ENCODE measurements around the gene STX12.
"Not testable (repeated sequence)": the region's sequence is repeated elsewhere in the genome, so short reads cannot be mapped to it uniquely, and the experiment has no call there.

The STX12 gene

GRCh38 chr1:27774654-27775053 is 1.6 kb downstream of the STX12 start:
- FAIRE-seq: no peak
- no peak for DNase-seq (ENCODE audit: low spot score)

GRCh38 chr1:27775336-27775735 is 2.3 kb downstream of the STX12 start:
- not testable (repeated sequence) for DNase-seq (ENCODE audit: low spot score); FAIRE-seq

- not testable (repeated sequence) for DNase-seq (ENCODE audit: low spot score); FAIRE-seq
Observed at GRCh38 chr1:27776276-27776675, 3.3 kb downstream of the STX12 start.

DNA sequence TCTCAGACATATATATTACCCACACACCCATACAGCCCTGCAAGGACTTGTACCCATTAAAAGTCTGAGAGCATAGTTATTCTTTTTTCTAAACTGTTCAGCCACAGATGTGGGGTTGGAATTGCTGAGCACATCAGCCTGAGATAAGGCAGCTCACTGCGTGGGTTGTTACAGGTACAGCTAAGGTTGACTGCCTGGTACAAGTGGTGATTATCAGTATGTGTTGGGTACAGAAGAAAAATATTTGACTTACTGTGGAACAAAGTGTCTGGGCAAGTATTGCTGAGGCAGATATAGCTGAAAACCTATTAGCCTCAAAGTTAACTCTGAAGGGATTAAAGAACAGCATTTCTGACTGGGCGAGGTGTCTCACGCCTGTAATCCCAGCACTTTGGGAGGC is 5.0 kb downstream of the STX12 start:
- no peak for DNase-seq (ENCODE audit: low spot score)
- no peak for FAIRE-seq

- no peak for DNase-seq (ENCODE audit: low spot score)
- FAIRE-seq: no peak
Observed at GRCh38 chr1:27779122-27779521, 6.1 kb downstream of the STX12 start.

DNA sequence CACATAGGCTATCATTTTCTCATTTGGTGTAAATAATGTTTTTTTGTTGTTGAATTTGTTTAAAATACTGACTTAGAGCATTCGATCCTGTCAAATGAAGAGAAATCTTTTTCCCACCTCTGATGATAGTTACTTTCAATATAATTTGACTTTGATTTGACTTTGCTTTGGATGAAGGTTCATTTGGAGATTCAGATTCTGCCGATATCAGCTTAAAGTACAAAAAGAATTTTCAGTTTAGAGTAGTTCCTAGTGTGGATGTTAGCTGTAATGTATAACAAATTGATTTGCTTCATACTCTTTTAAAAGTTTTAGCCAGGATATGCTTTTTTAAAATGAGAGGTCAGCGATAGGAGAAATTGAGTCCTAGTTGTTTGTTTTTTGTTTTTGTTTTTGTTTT is 9.9 kb downstream of the STX12 start:
- no peak for FAIRE-seq

GRCh38 chr1:27784700-27785099 is 11.7 kb downstream of the STX12 start:
- DNase-seq (ENCODE audit: low spot score): no peak
- no peak for FAIRE-seq

More for the DNA sequence above, 9.9 kb downstream of the STX12 start:
- DNase-seq (ENCODE audit: low spot score): no peak

- no peak for DNase-seq (ENCODE audit: low spot score)
Observed at GRCh38 chr1:27785781-27786455, 12.9 kb downstream of the STX12 start.

GRCh38 chr1:27787895-27788294 is 14.9 kb downstream of the STX12 start:
- DNase-seq (ENCODE audit: low spot score): no peak
- no peak for FAIRE-seq

More at GRCh38 chr1:27785781-27786455, 12.9 kb downstream of the STX12 start:
- no peak for FAIRE-seq

DNA sequence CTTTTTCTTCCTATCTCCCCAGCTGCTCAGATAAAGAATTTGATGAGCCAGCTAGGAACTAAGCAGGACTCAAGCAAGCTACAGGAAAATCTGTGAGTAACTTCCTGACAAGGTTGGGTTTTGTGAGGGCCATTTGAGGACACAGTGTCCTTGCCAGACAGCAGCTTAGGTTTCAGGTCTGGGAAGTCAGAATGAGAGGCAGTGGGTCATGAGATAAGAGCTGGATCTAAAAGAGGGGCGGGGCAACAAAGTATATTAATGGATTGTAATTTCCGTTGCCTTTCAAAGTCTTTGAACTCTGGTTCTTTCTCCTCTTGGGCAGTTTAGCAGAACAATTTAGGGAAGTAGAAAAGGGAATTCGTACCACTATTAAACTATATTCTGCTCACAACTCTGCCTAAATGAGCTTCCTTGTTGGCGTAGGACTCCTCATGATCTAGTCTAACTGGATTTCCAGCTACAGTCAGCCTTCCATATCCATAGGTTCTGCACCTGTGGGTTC is 16.6 kb downstream of the STX12 start:
- no peak for DNase-seq (ENCODE audit: low spot score)
- no peak for FAIRE-seq

DNA sequence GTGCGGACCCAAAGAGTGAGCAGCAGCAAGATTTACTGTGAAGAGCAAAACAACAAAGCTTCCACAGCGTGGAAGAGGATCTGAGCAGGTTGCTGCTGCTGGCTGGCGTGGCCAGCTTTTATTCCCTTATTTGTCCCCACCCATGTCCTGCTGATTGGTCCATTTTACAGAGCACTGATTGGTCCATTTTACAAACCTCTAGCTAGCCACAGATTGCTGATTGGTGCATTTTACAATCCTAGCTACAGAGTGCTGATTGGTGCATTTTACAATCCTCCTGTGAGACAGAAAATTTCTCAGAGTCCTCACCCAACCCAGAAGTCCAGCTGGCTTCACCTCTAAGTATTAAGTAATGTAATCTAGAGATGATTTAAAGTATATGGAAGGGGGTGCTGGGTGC is 17.3 kb downstream of the STX12 start:
- DNase-seq (ENCODE audit: low spot score); FAIRE-seq: not testable (repeated sequence)

DNA sequence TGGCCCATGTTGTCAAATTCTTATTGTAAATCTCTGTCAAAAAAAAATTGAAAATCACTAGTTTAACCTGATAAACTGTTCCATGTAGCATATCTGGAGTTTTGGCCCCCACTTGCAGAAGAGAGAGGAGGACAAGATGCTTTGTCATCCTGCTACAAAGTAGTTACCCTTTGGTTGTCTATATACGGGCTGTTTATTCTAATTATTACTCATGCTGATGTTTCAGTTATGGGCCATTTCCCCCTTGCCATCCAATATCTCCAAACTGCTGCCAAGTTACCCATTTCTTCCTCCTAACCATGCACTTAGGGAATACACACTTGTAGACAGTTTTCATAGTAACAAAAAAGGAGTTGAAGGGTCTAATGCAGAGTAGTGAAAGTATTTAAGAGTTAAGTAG is 22.6 kb downstream of the STX12 start:
- FAIRE-seq (no peak), DNase-seq (ENCODE audit: low spot score) (no peak)

- no peak for DNase-seq (ENCODE audit: low spot score)
- no peak for FAIRE-seq
Observed at GRCh38 chr1:27804791-27805190, 31.8 kb downstream of the STX12 start.

DNA sequence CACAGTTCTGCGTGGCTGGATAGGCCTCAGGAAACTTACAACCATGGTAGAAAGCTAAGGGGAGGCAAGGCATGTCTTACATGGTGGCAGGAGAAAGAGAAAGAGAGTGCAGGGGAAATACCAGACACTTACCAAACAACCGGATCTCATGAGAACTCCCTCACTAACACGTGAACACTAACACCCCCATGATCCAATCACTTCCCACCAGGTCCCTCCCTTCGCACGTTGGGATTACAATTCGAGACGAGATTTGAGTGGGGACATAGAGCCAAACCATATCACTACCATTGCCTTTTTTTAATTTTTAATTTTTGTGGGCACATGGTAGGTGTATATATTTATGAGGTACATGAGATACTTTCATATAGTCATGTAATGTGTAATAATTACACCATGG is 33.7 kb downstream of the STX12 start:
- FAIRE-seq (no peak), DNase-seq (ENCODE audit: low spot score) (no peak)

DNA sequence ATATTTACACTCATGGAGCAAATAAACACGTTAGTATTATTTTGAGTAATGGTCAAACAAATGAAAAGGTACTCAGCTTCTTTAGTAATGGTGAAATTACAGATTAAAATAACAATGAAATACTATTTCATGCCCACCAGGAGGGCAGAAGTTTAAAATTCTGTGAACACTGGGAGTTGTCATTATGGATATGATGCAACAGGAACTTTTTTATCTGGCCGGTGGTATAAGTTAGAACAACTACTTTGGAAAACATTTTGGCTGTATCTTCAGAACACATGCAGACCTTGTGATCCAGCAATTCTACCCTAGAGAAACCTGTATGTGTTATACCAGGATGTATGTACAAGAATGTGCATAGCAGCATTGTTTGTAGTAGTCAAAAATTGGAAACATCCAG is 34.4 kb downstream of the STX12 start:
- FAIRE-seq (no peak), DNase-seq (ENCODE audit: low spot score) (no peak)

- DNase-seq (ENCODE audit: low spot score); FAIRE-seq: not testable (repeated sequence)
Observed at GRCh38 chr1:27808131-27808530, 35.1 kb downstream of the STX12 start.

- FAIRE-seq: no peak
- no peak for DNase-seq (ENCODE audit: low spot score)
Observed at GRCh38 chr1:27809883-27810282, 36.9 kb downstream of the STX12 start.

GRCh38 chr1:27811741-27812500 is 38.9 kb downstream of the STX12 start:
- FAIRE-seq: no peak
- DNase-seq (ENCODE audit: low spot score): no peak

GRCh38 chr1:27816921-27817630 is 44.1 kb downstream of the STX12 start:
- no peak for DNase-seq (ENCODE audit: low spot score)
- FAIRE-seq: no peak

GRCh38 chr1:27821761-27822315 is 48.8 kb downstream of the STX12 start:
- DNase-seq (ENCODE audit: low spot score): no peak
- no peak for FAIRE-seq

DNA sequence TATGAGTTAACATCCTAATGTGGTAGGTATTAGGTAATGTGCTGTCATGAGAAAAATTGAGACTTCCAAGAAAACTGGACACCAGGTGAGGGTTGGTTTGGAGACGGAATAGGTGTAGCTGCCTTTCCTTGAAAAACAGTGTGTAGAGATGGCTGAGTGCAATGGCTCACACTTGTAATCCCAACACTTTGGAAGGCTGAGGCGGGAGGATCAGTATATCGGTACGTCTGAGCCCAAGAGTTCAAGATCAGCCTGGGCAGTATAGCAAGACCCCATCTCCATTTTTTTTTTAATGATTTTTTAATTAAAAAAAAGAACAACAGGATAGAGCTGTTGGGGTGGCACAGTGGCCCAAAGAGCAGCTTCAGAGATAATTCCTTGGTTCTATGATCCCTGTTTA is 50.8 kb downstream of the STX12 start:
- DNase-seq (ENCODE audit: low spot score) (no peak), FAIRE-seq (no peak)

DNA sequence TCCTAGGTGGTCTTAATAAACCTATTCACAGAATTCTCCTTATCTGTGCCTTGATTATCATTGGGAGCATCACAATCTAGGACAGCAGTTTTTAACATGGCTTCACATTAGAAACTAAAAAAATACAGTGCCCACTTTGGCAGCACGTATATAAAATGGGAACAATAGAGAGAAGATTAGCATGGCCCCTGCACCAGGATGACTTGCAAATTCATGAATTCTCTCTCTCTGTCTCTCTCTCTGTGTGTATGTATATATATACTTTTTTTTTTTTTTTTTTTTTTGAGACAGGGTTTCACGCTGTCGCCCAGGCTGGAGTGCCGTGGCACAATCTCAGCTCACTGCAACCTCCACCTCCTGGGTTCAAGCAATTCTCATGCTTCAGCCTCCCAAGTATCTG is 51.4 kb downstream of the STX12 start:
- no peak for DNase-seq (ENCODE audit: low spot score)
- FAIRE-seq: no peak
